K562 (cell line): ENCODE measurements around the gene ADAT3. TPM values are rescaled to one million over a fixed set of nuclear protein-coding genes. Genes with fewer than 3 reads are reported as not detected.
A peak's percentile ranks its signal among the peaks of the same experiment; 100 is the strongest.

Source experiments
- ATAC-seq: fragments of 200-7000 bp; cut with Tn5 transposase; 3 replicates; pipeline ENCODE4 v1.9.1; 2020; ENCODE audit warnings: moderate library complexity
- BruUV-seq: library from RNA; stranded (reverse); fragments of 400-500 nt; replicated peaks from 2 replicates; lab custom pipeline; 2021; lab: Mats Ljungman, UMichigan
- CTCF ChIA-PET: fragments of 300-600 bp; formaldehyde crosslinking; extraction: SDS; loops from one replicate; lab custom pipeline; 2021; ENCODE audit warnings: low intra/inter-chr PET ratio; lab: Yijun Ruan, JAX
- POLR2A ChIA-PET: fragments of 300-600, 350-650 bp; sonication (Branson Sonifier 250); formaldehyde crosslinking; extraction: SDS; loops from one replicate; lab custom pipeline; 2021; ENCODE audit warnings: antibody characterized with exemption, inconsistent platforms; lab: Yijun Ruan, JAX
- DNase-seq, 4 experiments: peaks; one replicate each; pipeline versions ENCODE4 v3.0.0 to v3.0.0-alpha.2; 2011 to 2018; ENCODE audit warnings: low spot score in 3 of 4, mixed read lengths in 3 of 4; ENCODE audit errors: extremely low read depth in 1 of 4
- FAIRE-seq: peaks from 2 replicates; lab custom pipeline; 2011; peaks lifted over from hg19 to GRCh38; lab: Jason Lieb, UNC
- H2AFZ ChIP-seq: 2 replicates; pipeline ENCODE4 v1.6.0; 2011; ENCODE audit warnings: low read depth, low read length, control low read depth, inconsistent platforms
- H3K27ac ChIP-seq: fragments of 200-600 bp; 3 replicates; pipeline ENCODE4 v1.8.0; 2011; ENCODE audit warnings: low read depth, mild to moderate bottlenecking, control low read depth, inconsistent platforms, low read length, moderate library complexity, mixed read lengths; ENCODE audit errors: extremely low read depth
- H3K27me3 ChIP-seq, 2 experiments: fragments of 300-600 bp in 1 of 2; 2 replicates in 1 of 2; 3 replicates in 1 of 2; pipeline versions ENCODE4 v1.6.0 to v1.8.0; 2011; ENCODE audit warnings: inconsistent platforms in 2 of 2, low read length in 2 of 2, mild to moderate bottlenecking in 1 of 2, mixed read lengths in 1 of 2, moderate library complexity in 1 of 2; ENCODE audit not compliant: control insufficient read depth in 2 of 2, insufficient read depth in 2 of 2
- H3K36me3 ChIP-seq: fragments of 300-600 bp; 3 replicates; pipeline ENCODE4 v1.8.0; 2011; ENCODE audit warnings: mild to moderate bottlenecking, low read length, inconsistent platforms; ENCODE audit not compliant: control insufficient read depth, insufficient read depth
- H3K4me1 ChIP-seq, 2 experiments: fragments of 200-600 bp in 1 of 2; replicated peaks in 1 of 2; 2 replicates in 1 of 2; 3 replicates in 1 of 2; pipeline versions ENCODE4 v1.5.1 to v1.8.0; 2011; ENCODE audit warnings: inconsistent platforms in 2 of 2, low read length in 2 of 2, mild to moderate bottlenecking in 1 of 2, mixed read lengths in 1 of 2, moderate library complexity in 1 of 2; ENCODE audit not compliant: control insufficient read depth in 2 of 2, insufficient read depth in 2 of 2
- H3K4me2 ChIP-seq: 2 replicates; pipeline ENCODE4 v1.6.1; 2011; ENCODE audit warnings: low read length, control low read depth, inconsistent platforms, mixed read lengths; ENCODE audit not compliant: insufficient read depth
- H3K4me3 ChIP-seq: fragments of 200-600 bp; sonication (generic), shearing (Covaris generic); 2 replicates; pipeline ENCODE4 v1.5.1; 2016; ENCODE audit warnings: control low read depth, inconsistent platforms
- H3K79me2 ChIP-seq: fragments of 200-600 bp; 3 replicates; pipeline ENCODE4 v1.8.0; 2011; ENCODE audit warnings: low read length, inconsistent platforms; ENCODE audit not compliant: control insufficient read depth, insufficient read depth
- H3K9ac ChIP-seq, 2 experiments: 2 replicates each; pipeline versions ENCODE4 v1.6.0 to v1.6.1; 2011; ENCODE audit warnings: low read depth in 2 of 2, low read length in 2 of 2, control low read depth in 1 of 2, inconsistent platforms in 1 of 2, mild to moderate bottlenecking in 1 of 2, mixed read lengths in 1 of 2; ENCODE audit not compliant: insufficient read depth in 1 of 2
- H3K9me1 ChIP-seq: one replicate; pipeline ENCODE4 v1.6.0; 2011; ENCODE audit warnings: inconsistent platforms, mild to moderate bottlenecking, low read length, moderate library complexity; ENCODE audit not compliant: control insufficient read depth, insufficient read depth
- H3K9me3 ChIP-seq: replicated peaks from 2 replicates; pipeline ENCODE4 v1.5.1; 2011; ENCODE audit warnings: low read depth, low read length, inconsistent platforms; ENCODE audit not compliant: control insufficient read depth, insufficient read depth
- H4K20me1 ChIP-seq: replicated peaks from 2 replicates; pipeline ENCODE4 v1.6.1; 2011; ENCODE audit warnings: low read length, inconsistent platforms, mixed read lengths; ENCODE audit not compliant: control insufficient read depth, insufficient read depth
- CEBPB ChIP-seq: fragments of 450-650 bp; IDR thresholded peaks from 2 replicates; pipeline ENCODE4 v1.6.1; 2016; ENCODE audit warnings: missing genetic modification characterization, missing compliant biosample characterization
- CREB3L1 ChIP-seq: fragments of 450-650 bp; IDR thresholded peaks from 2 replicates; pipeline ENCODE4 v1.6.1; 2014; ENCODE audit warnings: low read depth, mild to moderate bottlenecking, moderate library complexity, borderline replicate concordance
- HES1 ChIP-seq: fragments of 450-650 bp; IDR thresholded peaks from 2 replicates; pipeline ENCODE4 v1.6.1; 2016; ENCODE audit warnings: low read depth, mild to moderate bottlenecking, moderate library complexity
- NR4A1 ChIP-seq, 2 experiments: fragments of 250-450 bp in 1 of 2; fragments of 450-650 bp in 1 of 2; sonication (Bioruptor Pico) in 1 of 2; IDR thresholded peaks; 2 replicates each; pipeline versions ENCODE4 v1.4.0 to v1.6.1; 2016 to 2020; ENCODE audit warnings: mild to moderate bottlenecking in 2 of 2, missing compliant biosample characterization in 1 of 2, missing genetic modification characterization in 1 of 2, moderate library complexity in 1 of 2
- PCBP2 ChIP-seq: fragments of 200-400 bp; formaldehyde crosslinking; IDR thresholded peaks from 2 replicates; pipeline ENCODE4 v1.6.1; 2018; ENCODE audit warnings: low read length, low read depth, mild to moderate bottlenecking, moderate library complexity; ENCODE audit not compliant: poor library complexity, severe bottlenecking
- SRF ChIP-seq, 2 experiments: fragments of 250-450, 450-650 bp in 1 of 2; sonication (Bioruptor Pico) in 1 of 2; sonication (generic) in 1 of 2; formaldehyde crosslinking; IDR thresholded peaks; 2 replicates each; pipeline versions ENCODE4 v1.5.0 to v1.5.1; 2020 to 2022; ENCODE audit warnings: mild to moderate bottlenecking in 1 of 2, missing genetic modification reagents in 1 of 2
- TFAM ChIP-seq: fragments of 250-450 bp; sonication (Bioruptor Pico); conservative IDR thresholded peaks from 2 replicates; pipeline ENCODE4 v1.5.0; 2021; ENCODE audit warnings: mild to moderate bottlenecking, moderate library complexity
- ZBED1 ChIP-seq: IDR thresholded peaks from 2 replicates; pipeline ENCODE4 v1.6.1; 2014
- ZFPM2 ChIP-seq: fragments of 250-450 bp; sonication (Bioruptor Pico); IDR thresholded peaks from 2 replicates; pipeline ENCODE4 v1.5.1; 2022; ENCODE audit warnings: mild to moderate bottlenecking
- WGBS: fragments of 100-300 bp; shearing (Covaris generic); methylation state at CpG from one replicate; pipeline ENCODE4 v1.1.6; 2016; ENCODE audit warnings: low coverage, mixed read lengths; ENCODE audit not compliant: insufficient coverage; ENCODE audit errors: missing lambda C conversion rate; 5-methylcytosine and 5-hydroxymethylcytosine counted together
- in situ Hi-C: fragments of 300-500 bp; cut with MboI; formaldehyde crosslinking; loops from 4 replicates; pipeline ENCODE4 v1.15.0; 2018; ENCODE audit warnings: inconsistent platforms, mixed read lengths
- intact Hi-C: fragments of 100-400 bp; cut with micrococcal nuclease; formaldehyde crosslinking; loops from 2 replicates; pipeline ENCODE4 v1.14.2; 2022
- polyA plus RNA-seq, 8 experiments: library from polyadenylated mRNA; depleted of rRNA in 4 of 8; stranded (reverse) in 5 of 8; unstranded in 3 of 8; fragments of >200 nt; fragmentation: Nextera tagmentation in 2 of 8; fragmentation: Illumina TruSeq in 1 of 8; extraction: Ambion mirVana in 2 of 8; extraction: Trizol in 1 of 8; gene quantifications; 2 replicates each; pipeline versions ENCODE4 v1.2.1 to v1.2.3, GENCODE V29; 2011 to 2014; ENCODE audit warnings: inconsistent platforms in 1 of 8, missing spikeins in 1 of 8
- total RNA-seq, 7 experiments: library from RNA; depleted of rRNA in 6 of 7; stranded (reverse); fragments of >200 nt in 6 of 7; fragmentation: Illumina TruSeq in 2 of 7; extraction: Trizol in 2 of 7; gene quantifications; 2 replicates each; pipeline versions ENCODE4 v1.2.1 to v1.2.3, GENCODE V29; 2011 to 2021; ENCODE audit warnings: low replicate concordance in 1 of 7
- TF ChIP-seq, protein P1 (sequence below): sonication (generic); formaldehyde crosslinking; IDR thresholded peaks from 2 replicates; pipeline ENCODE4 v1.8.0; 2022; ENCODE audit warnings: mild to moderate bottlenecking, missing genetic modification reagents, borderline replicate concordance
- TF ChIP-seq, protein P2 (sequence below): fragments of 250-450 bp; sonication (Bioruptor Pico); IDR thresholded peaks from 2 replicates; pipeline ENCODE4 v1.8.0; 2021; ENCODE audit warnings: moderate library complexity, mild to moderate bottlenecking, inconsistent platforms

ADAT3 gene
- total and polyA plus RNA-seq, 9 of the 15 experiments (the other 6 are each of a cell fraction or from before 2014, with no cell fraction given), result 0.67 to 15.6 (median 7.8) TPM; not detected in 4

DNA sequence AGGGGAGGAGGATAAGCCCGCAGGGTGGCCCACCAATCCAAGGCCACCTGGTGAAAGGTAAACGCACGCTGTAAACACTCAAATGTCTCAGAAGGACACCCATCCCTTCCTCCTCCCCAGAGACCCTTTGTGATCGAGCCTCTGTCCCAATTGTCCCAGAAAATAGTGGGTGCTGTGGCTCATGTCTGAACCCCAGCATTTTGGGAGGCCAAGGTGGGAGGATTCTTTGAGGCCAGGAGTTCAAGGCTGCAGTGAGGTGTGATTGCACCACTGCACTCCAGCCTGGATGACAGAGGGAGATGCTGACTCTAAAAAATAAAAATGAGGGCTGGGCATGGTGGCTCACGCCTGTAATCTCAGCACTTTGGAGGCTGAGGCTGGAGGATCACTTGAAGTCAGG is 16.8 kb upstream of the ADAT3 start:
- no peak for FAIRE-seq
- CTCF ChIA-PET, result no interaction called here
- Histone ChIP-seq H3K79me2 (peaks cover 18% of the 10 kb centered on the region), H3K4me3 (no peak overlapping the region), H3K4me1 (peaks cover 20 to 50% of the 10 kb centered on the region in 2 experiments; a peak in 4 of 5 replicates), H3K9me3 (no peaks in the 10 kb centered on the region), H3K9me1 (peaks cover 8% of the 10 kb centered on the region), H3K27ac (no peak overlapping the region), H2AFZ (peak overlapping the region; percentile 45; the same call in 1 of the 2 replicates), H4K20me1 (peaks cover 16% of the 10 kb centered on the region; the same call in 1 of the 2 replicates), H3K9ac (peak overlapping the region in 1 of 2 experiments; percentile 2; a peak in 1 of 4 replicates), H3K27me3 (no peaks in the 10 kb centered on the region), H3K36me3 (peaks cover 4% of the 10 kb centered on the region; the same call in 1 of the 3 replicates), H3K4me2 (no peak overlapping the region)
- no peak for DNase-seq
- no peak for ATAC-seq
- intact Hi-C loops (no loop called here), in situ Hi-C loops (no loop called here)
- POLR2A ChIA-PET, result interaction anchor here (0.5 to 1.1 kb wide), 2 partner anchors 12 to 1062 kb away, joined by 3 to 4 read pairs; no protein-coding TSS in a partner anchor
- BruUV-seq, result no TSS peak
- WGBS, result 73% methylated on average over 5 of the region's 5 CpGs
- TF ChIP-seq SRF (CRISPR knock-in tag; IDR thresholded peaks at IDR 0.05), result no peak
- no peak for TF ChIP-seq PCBP2
- TF ChIP-seq HES1, result no peak
- TF ChIP-seq NR4A1 (CRISPR knock-in tag; IDR thresholded peaks at IDR 0.05), result no peak
- no peak for TF ChIP-seq NR4A1 (tag; IDR thresholded peaks at IDR 0.05)
- no peak for TF ChIP-seq ZBED1
- no peak for TF ChIP-seq CEBPB
- no peak for TF ChIP-seq TFAM (CRISPR knock-in tag)
- no peak for TF ChIP-seq ZFPM2
- TF ChIP-seq, protein P1, sequence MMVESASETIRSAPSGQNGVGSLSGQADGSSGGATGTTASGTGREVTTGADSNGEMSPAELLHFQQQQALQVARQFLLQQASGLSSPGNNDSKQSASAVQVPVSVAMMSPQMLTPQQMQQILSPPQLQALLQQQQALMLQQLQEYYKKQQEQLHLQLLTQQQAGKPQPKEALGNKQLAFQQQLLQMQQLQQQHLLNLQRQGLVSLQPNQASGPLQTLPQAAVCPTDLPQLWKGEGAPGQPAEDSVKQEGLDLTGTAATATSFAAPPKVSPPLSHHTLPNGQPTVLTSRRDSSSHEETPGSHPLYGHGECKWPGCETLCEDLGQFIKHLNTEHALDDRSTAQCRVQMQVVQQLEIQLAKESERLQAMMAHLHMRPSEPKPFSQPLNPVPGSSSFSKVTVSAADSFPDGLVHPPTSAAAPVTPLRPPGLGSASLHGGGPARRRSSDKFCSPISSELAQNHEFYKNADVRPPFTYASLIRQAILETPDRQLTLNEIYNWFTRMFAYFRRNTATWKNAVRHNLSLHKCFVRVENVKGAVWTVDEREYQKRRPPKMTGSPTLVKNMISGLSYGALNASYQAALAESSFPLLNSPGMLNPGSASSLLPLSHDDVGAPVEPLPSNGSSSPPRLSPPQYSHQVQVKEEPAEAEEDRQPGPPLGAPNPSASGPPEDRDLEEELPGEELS (CRISPR knock-in tag), result no peak
- no peak for TF ChIP-seq CREB3L1
- TF ChIP-seq, protein P2, sequence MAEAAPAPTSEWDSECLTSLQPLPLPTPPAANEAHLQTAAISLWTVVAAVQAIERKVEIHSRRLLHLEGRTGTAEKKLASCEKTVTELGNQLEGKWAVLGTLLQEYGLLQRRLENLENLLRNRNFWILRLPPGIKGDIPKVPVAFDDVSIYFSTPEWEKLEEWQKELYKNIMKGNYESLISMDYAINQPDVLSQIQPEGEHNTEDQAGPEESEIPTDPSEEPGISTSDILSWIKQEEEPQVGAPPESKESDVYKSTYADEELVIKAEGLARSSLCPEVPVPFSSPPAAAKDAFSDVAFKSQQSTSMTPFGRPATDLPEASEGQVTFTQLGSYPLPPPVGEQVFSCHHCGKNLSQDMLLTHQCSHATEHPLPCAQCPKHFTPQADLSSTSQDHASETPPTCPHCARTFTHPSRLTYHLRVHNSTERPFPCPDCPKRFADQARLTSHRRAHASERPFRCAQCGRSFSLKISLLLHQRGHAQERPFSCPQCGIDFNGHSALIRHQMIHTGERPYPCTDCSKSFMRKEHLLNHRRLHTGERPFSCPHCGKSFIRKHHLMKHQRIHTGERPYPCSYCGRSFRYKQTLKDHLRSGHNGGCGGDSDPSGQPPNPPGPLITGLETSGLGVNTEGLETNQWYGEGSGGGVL, result no peak
